IMR-90 (cell line): ENCODE measurements around the gene FADS6. TPM values are rescaled to one million over a fixed set of nuclear protein-coding genes. Genes with fewer than 3 reads are reported as not detected.
A peak's percentile ranks its signal among the peaks of the same experiment; 100 is the strongest.

Experiments
- ATAC-seq: fragments of 200-7000 bp; cut with Tn5 transposase; 2 replicates; pipeline ENCODE4 v1.9.1; 2020; ENCODE audit warnings: low read depth, mild to moderate bottlenecking, moderate library complexity
- BruUV-seq: library from RNA; stranded (reverse); fragments of 400-500 nt; replicated peaks from 2 replicates; lab custom pipeline; 2021; lab: Mats Ljungman, UMichigan
- CTCF ChIA-PET: fragments of 300-600 bp; formaldehyde crosslinking; extraction: SDS; loops from one replicate; lab custom pipeline; 2021; ENCODE audit warnings: antibody characterized with exemption; lab: Yijun Ruan, JAX
- POLR2A ChIA-PET: fragments of 300-600 bp; sonication (Branson Sonifier 250); formaldehyde crosslinking; loops from one replicate; lab custom pipeline; 2022; ENCODE audit warnings: antibody characterized with exemption; ENCODE audit not compliant: unreplicated experiment; lab: Charles Lee
- DNase-seq: peaks from one replicate; pipeline ENCODE4 v3.0.0; 2013
- H2AFZ ChIP-seq: replicated peaks from 2 replicates; pipeline ENCODE3; 2013; ENCODE audit warnings: low read length, mild to moderate bottlenecking; ENCODE audit not compliant: poor library complexity
- H2AK5ac ChIP-seq: 2 replicates; pipeline ENCODE4 v1.6.1; 2013; ENCODE audit warnings: low read depth, low read length, inconsistent platforms
- H2AK9ac ChIP-seq: replicated peaks from 2 replicates; pipeline ENCODE3; 2013; ENCODE audit warnings: mild to moderate bottlenecking, low read depth, low read length, moderate library complexity; ENCODE audit not compliant: poor library complexity
- H2BK120ac ChIP-seq: 2 replicates; pipeline ENCODE4 v1.6.1; 2013; ENCODE audit warnings: low read depth, low read length, inconsistent platforms
- H2BK15ac ChIP-seq: 3 replicates; pipeline ENCODE4 v1.6.1; 2013; ENCODE audit warnings: low read depth, low read length, inconsistent platforms
- H2BK20ac ChIP-seq: 2 replicates; pipeline ENCODE4 v1.6.1; 2013; ENCODE audit warnings: low read depth, mild to moderate bottlenecking, inconsistent platforms, low read length, moderate library complexity
- H2BK5ac ChIP-seq: 2 replicates; pipeline ENCODE4 v1.6.1; 2013; ENCODE audit warnings: mild to moderate bottlenecking, low read depth, low read length, inconsistent platforms; ENCODE audit not compliant: poor library complexity, severe bottlenecking
- H3K14ac ChIP-seq: replicated peaks from 2 replicates; pipeline ENCODE4 v1.6.1; 2013; ENCODE audit warnings: low read depth, low read length, inconsistent platforms
- H3K18ac ChIP-seq: 2 replicates; pipeline ENCODE4 v1.6.1; 2013; ENCODE audit warnings: low read depth, low read length, control low read depth
- H3K23ac ChIP-seq: 2 replicates; pipeline ENCODE4 v1.6.1; 2013; ENCODE audit warnings: low read depth, low read length, inconsistent platforms
- H3K27ac ChIP-seq: 2 replicates; pipeline ENCODE4 v1.5.1; 2013; ENCODE audit warnings: mild to moderate bottlenecking, control low read depth, low read length; ENCODE audit not compliant: insufficient read depth
- H3K27me3 ChIP-seq: 2 replicates; pipeline ENCODE4 v1.6.1; 2013; ENCODE audit warnings: low read length; ENCODE audit not compliant: control insufficient read depth, insufficient read depth
- H3K36me3 ChIP-seq: 2 replicates; pipeline ENCODE4 v1.6.1; 2013; ENCODE audit warnings: low read length, mixed read lengths; ENCODE audit not compliant: control insufficient read depth, insufficient read depth
- H3K4ac ChIP-seq: 2 replicates; pipeline ENCODE4 v1.6.1; 2013; ENCODE audit warnings: low read depth, low read length, inconsistent platforms
- H3K4me1 ChIP-seq: 2 replicates; pipeline ENCODE4 v1.6.1; 2013; ENCODE audit warnings: low read length, mixed read lengths; ENCODE audit not compliant: control insufficient read depth, insufficient read depth
- H3K4me2 ChIP-seq: 2 replicates; pipeline ENCODE4 v1.6.1; 2013; ENCODE audit warnings: low read depth, mild to moderate bottlenecking, control low read depth, low read length, moderate library complexity
- H3K4me3 ChIP-seq: 2 replicates; pipeline ENCODE4 v1.5.1; 2013; ENCODE audit warnings: low read depth, mild to moderate bottlenecking, control low read depth, low read length, moderate library complexity; ENCODE audit not compliant: insufficient read depth
- H3K56ac ChIP-seq: 2 replicates; pipeline ENCODE4 v1.6.1; 2013; ENCODE audit warnings: low read length, inconsistent platforms; ENCODE audit not compliant: insufficient read depth; ENCODE audit errors: extremely low read depth
- H3K79me1 ChIP-seq, 2 experiments: 2 replicates each; pipeline ENCODE4 v1.6.1; 2013; ENCODE audit warnings: low read length in 2 of 2, inconsistent platforms in 1 of 2, low read depth in 1 of 2
- H3K9ac ChIP-seq: 2 replicates; pipeline ENCODE4 v1.6.1; 2013; ENCODE audit warnings: low read depth, low read length, control low read depth
- H3K9me1 ChIP-seq: 2 replicates; pipeline ENCODE4 v1.6.1; 2013; ENCODE audit warnings: low read length, inconsistent platforms; ENCODE audit not compliant: insufficient read depth
- H3K9me3 ChIP-seq: 2 replicates; pipeline ENCODE4 v1.6.1; 2013; ENCODE audit warnings: low read length; ENCODE audit not compliant: control insufficient read depth, insufficient read depth
- H4K20me1 ChIP-seq: 2 replicates; pipeline ENCODE4 v1.6.1; 2013; ENCODE audit warnings: low read length, inconsistent platforms; ENCODE audit not compliant: insufficient read depth
- H4K5ac ChIP-seq: 2 replicates; pipeline ENCODE4 v1.6.1; 2013; ENCODE audit warnings: mild to moderate bottlenecking, low read depth, low read length, control low read depth
- H4K8ac ChIP-seq, 2 experiments: 2 replicates each; pipeline ENCODE4 v1.6.1; 2013; ENCODE audit warnings: low read depth in 2 of 2, low read length in 2 of 2, control low read depth in 1 of 2, inconsistent platforms in 1 of 2
- H4K91ac ChIP-seq: 2 replicates; pipeline ENCODE4 v1.6.1; 2013; ENCODE audit warnings: low read depth, low read length, inconsistent platforms; ENCODE audit not compliant: insufficient read depth
- BHLHE40 ChIP-seq: fragments of 150-350 bp; IDR thresholded peaks from 2 replicates; pipeline ENCODE4 v1.6.1; 2016; ENCODE audit warnings: mild to moderate bottlenecking, low read depth, low read length
- CEBPB ChIP-seq: IDR thresholded peaks from 2 replicates; pipeline ENCODE4 v1.6.1; 2012; ENCODE audit warnings: low read depth, low read length, improper control_type of control experiment
- CHD1 ChIP-seq: IDR thresholded peaks from 2 replicates; pipeline ENCODE4 v1.6.1; 2012; ENCODE audit warnings: low read depth, low read length, improper control_type of control experiment
- CTCF ChIP-seq: conservative IDR thresholded peaks from 2 replicates; pipeline ENCODE4 v1.5.1; 2012; ENCODE audit warnings: mild to moderate bottlenecking, low read depth, low read length, improper control_type of control experiment
- ELK1 ChIP-seq: fragments of 150-350 bp; IDR thresholded peaks from 2 replicates; pipeline ENCODE4 v1.6.1; 2016; ENCODE audit warnings: low read depth, mild to moderate bottlenecking, low read length, moderate library complexity, borderline replicate concordance
- FOS ChIP-seq: fragments of 150-350 bp; IDR thresholded peaks from 2 replicates; pipeline ENCODE4 v1.6.1; 2016; ENCODE audit warnings: low read depth, low read length
- MAFK ChIP-seq: IDR thresholded peaks from 2 replicates; pipeline ENCODE4 v1.6.1; 2012; ENCODE audit warnings: low read depth, low read length, improper control_type of control experiment
- MAZ ChIP-seq: IDR thresholded peaks from 2 replicates; pipeline ENCODE4 v1.6.1; 2012; ENCODE audit warnings: low read depth, mild to moderate bottlenecking, low read length, improper control_type of control experiment, moderate library complexity, borderline replicate concordance
- NFE2L2 ChIP-seq: fragments of 150-350 bp; IDR thresholded peaks from 2 replicates; pipeline ENCODE4 v1.6.1; 2016; ENCODE audit warnings: low read depth, mild to moderate bottlenecking, low read length
- POLR2A ChIP-seq: IDR thresholded peaks from 2 replicates; pipeline ENCODE4 v1.6.1; 2012; ENCODE audit warnings: mild to moderate bottlenecking, low read depth, low read length
- RCOR1 ChIP-seq: IDR thresholded peaks from 2 replicates; pipeline ENCODE4 v1.6.1; 2012; ENCODE audit warnings: mild to moderate bottlenecking, low read length, improper control_type of control experiment; ENCODE audit not compliant: insufficient replicate concordance
- RFX5 ChIP-seq: IDR thresholded peaks from 2 replicates; pipeline ENCODE4 v1.8.0; 2012; ENCODE audit warnings: low read depth, mild to moderate bottlenecking, low read length, moderate library complexity
- SMC3 ChIP-seq: fragments of 150-350 bp; IDR thresholded peaks from 2 replicates; pipeline ENCODE4 v1.6.1; 2016; ENCODE audit warnings: low read depth, mild to moderate bottlenecking, antibody characterized with exemption, low read length, moderate library complexity
- USF2 ChIP-seq: fragments of 150-350 bp; IDR thresholded peaks from 2 replicates; pipeline ENCODE4 v1.6.1; 2017; ENCODE audit warnings: mild to moderate bottlenecking, antibody characterized with exemption, low read length, low read depth
- WGBS, 2 experiments: methylation state at CpG; one replicate each; pipeline versions ENCODE4 v1.1.5 to v1.1.7; 2013; ENCODE audit warnings: missing lambda C conversion rate in 2 of 2; ENCODE audit not compliant: insufficient read length in 1 of 2; ENCODE audit errors: extremely low coverage in 2 of 2; 5-methylcytosine and 5-hydroxymethylcytosine counted together
- dilution Hi-C: fragments of 300-500 bp; cut with HindIII; formaldehyde crosslinking; loops from one replicate; pipeline ENCODE4 v1.14.3; 2018; ENCODE audit warnings: low sequenced_read_pairs; ENCODE audit not compliant: unreplicated experiment
- in situ Hi-C: fragments of 300-500 bp; cut with MboI; formaldehyde crosslinking; loops from 3 replicates; pipeline ENCODE4 v1.14.3; 2019; ENCODE audit warnings: low sequenced_read_pairs, inconsistent platforms, mixed read lengths
- intact Hi-C: fragments of 100-400 bp; cut with micrococcal nuclease; formaldehyde crosslinking; loops from 2 replicates; pipeline ENCODE4 v1.10.0; 2022
- polyA plus RNA-seq, 3 experiments: library from polyadenylated mRNA; depleted of rRNA; stranded (reverse); fragments of >200 nt; gene quantifications; 2 replicates each; pipeline ENCODE4 v1.2.3, GENCODE V29; 2012; ENCODE audit warnings: low replicate concordance in 1 of 3
- total RNA-seq: library from RNA; depleted of rRNA; stranded (reverse); fragments of >200 nt; gene quantifications from 2 replicates; pipeline ENCODE4 v1.2.3, GENCODE V29; 2012

FADS6 gene
- total and polyA plus RNA-seq, 2 of the 4 experiments (the other 2 are of a cell fraction) = not detected

GRCh38 chr17:74842599-74843351, 50.7 kb downstream of the FADS6 start:
- in situ Hi-C loops = no loop called here
- H4K8ac ChIP-seq = peak overlapping the region in 1 of 2 experiments; percentile 66; a peak in 2 of 4 replicates
- no peak overlapping the region for H3K23ac ChIP-seq
- 0 out of 2 replicates have a peak overlapping the region, but pooled peaks have one; percentile 2 for H3K9ac ChIP-seq
- no TSS peak for BruUV-seq
- WGBS, 2 experiments = 3% methylated on average over 60 of the region's 88 CpGs; no CpG with 5 or more reads in 1 of the 2 experiments
- no peak overlapping the region for H4K91ac ChIP-seq
- DNase-seq (peak; percentile 46), ATAC-seq (peak; percentile 91)
- H2AK5ac ChIP-seq = no peak overlapping the region
- H2AK9ac ChIP-seq = peak overlapping the region; percentile 83
- CTCF ChIA-PET = interaction anchor here (0.6 to 1.4 kb wide), 3 partner anchors 17 to 30 kb away, joined by 3 to 4 read pairs (median 3); partner anchors contain the start of gene FDXR
- no peak overlapping the region for H4K5ac ChIP-seq
- H3K9me3 ChIP-seq = no peaks in the 10 kb centered on the region
- no peak overlapping the region for H2BK15ac ChIP-seq
- peak overlapping the region; percentile 61 for H3K4me2 ChIP-seq
- no peaks in the 10 kb centered on the region; the same call in 1 of the 2 replicates for H3K36me3 ChIP-seq
- H3K9me1 ChIP-seq = no peaks in the 10 kb centered on the region
- H2BK5ac ChIP-seq = no peak overlapping the region
- H2BK20ac ChIP-seq = no peak overlapping the region
- no peak overlapping the region for H3K27ac ChIP-seq
- no peak overlapping the region; the same call in 1 of the 2 replicates for H3K4ac ChIP-seq
- no peak overlapping the region for H3K56ac ChIP-seq
- peaks cover 6% of the 10 kb centered on the region; the same call in 1 of the 2 replicates for H3K27me3 ChIP-seq
- intact Hi-C loops = loop anchor here (5.0 kb wide), 1 partner anchor 95 kb away; the partner anchor contains the start of gene NHERF1
- no peaks in the 10 kb centered on the region for H3K79me1 ChIP-seq
- H3K14ac ChIP-seq = no peak overlapping the region
- dilution Hi-C loops = no loop called here
- H4K20me1 ChIP-seq = no peaks in the 10 kb centered on the region
- POLR2A ChIA-PET = no interaction called here
- peak overlapping the region; percentile 93 for H2AFZ ChIP-seq
- no peak overlapping the region for H2BK120ac ChIP-seq
- H3K4me1 ChIP-seq = peaks cover 7% of the 10 kb centered on the region
- H3K18ac ChIP-seq = no peak overlapping the region
- peak overlapping the region; percentile 50 for H3K4me3 ChIP-seq
- TF ChIP-seq USF2 (no peak), BHLHE40 (no peak), CHD1 (no peak), NFE2L2 (no peak), ELK1 (no peak), SMC3 (peak; percentile 4; the same call in 1 of the 2 replicates), CEBPB (no peak), RCOR1 (no peak), MAFK (no peak), RFX5 (no peak), MAZ (peak; percentile 48; the same call in 1 of the 2 replicates), POLR2A (no peak), CTCF (peak; percentile 58), FOS (no peak)
